Measurements from ENCODE around the gene MARK4.

- TF ChIP-seq CTCF (IDR thresholded peaks at IDR 0.05; ENCODE audit: low read depth, low read length, missing input control), result no peak
- no peak for TF ChIP-seq TAF1 (conservative IDR thresholded peaks at IDR 0.05)
- TF ChIP-seq FOXA1 (IDR thresholded peaks at IDR 0.05), result no peak
- no peak for TF ChIP-seq MAX (IDR thresholded peaks at IDR 0.05)
- no peak for TF ChIP-seq JUND (IDR thresholded peaks at IDR 0.05)
- no peak for TF ChIP-seq SP1 (IDR thresholded peaks at IDR 0.05)
- no peak for TF ChIP-seq REST (IDR thresholded peaks at IDR 0.05)
Measured at GRCh38 chr19:45336696-45337251, 85.7 kb downstream of the MARK4 start.

Measured in liver (tissue), 3 donors.